Fibroblast of lung (primary cell): ENCODE data around the gene TMEM176B. TPM values are rescaled to one million over a fixed set of nuclear protein-coding genes. Genes with fewer than 3 reads are reported as not detected.
"Not testable (repeated sequence)": the region's sequence is repeated elsewhere in the genome, so short reads cannot be mapped to it uniquely, and the experiment has no call there.

Source experiments
- DNase-seq, 2 donors: peaks; one replicate each; pipeline versions ENCODE4 v3.0.0 to v3.0.0-alpha.2; 2010; ENCODE audit warnings: low read depth in 2 of 2
- H2AFZ ChIP-seq: 2 replicates; pipeline ENCODE4 v1.5.1; 2012; ENCODE audit warnings: low read length, control low read depth, inconsistent platforms
- H3K27ac ChIP-seq: 2 replicates; pipeline ENCODE4 v1.5.1; 2011; ENCODE audit warnings: low read length, control low read depth; ENCODE audit not compliant: insufficient read depth
- H3K27me3 ChIP-seq: 2 replicates; pipeline ENCODE4 v1.5.1; 2011; ENCODE audit warnings: mild to moderate bottlenecking, low read length; ENCODE audit not compliant: control insufficient read depth, insufficient read depth
- H3K36me3 ChIP-seq: 2 replicates; pipeline ENCODE4 v1.5.1; 2011; ENCODE audit warnings: low read length; ENCODE audit not compliant: control insufficient read depth, insufficient read depth
- H3K4me1 ChIP-seq: 2 replicates; pipeline ENCODE4 v1.5.1; 2011; ENCODE audit warnings: low read length; ENCODE audit not compliant: control insufficient read depth, insufficient read depth; ENCODE audit errors: extremely low read depth
- H3K4me2 ChIP-seq: 2 replicates; pipeline ENCODE4 v1.5.1; 2011; ENCODE audit warnings: low read length, control low read depth; ENCODE audit not compliant: insufficient read depth; ENCODE audit errors: extremely low read depth
- H3K4me3 ChIP-seq, 4 experiments: fragments of 200-600 bp in 1 of 4; sonication (generic) in 1 of 4; replicated peaks in 1 of 4; 2 replicates each; pipeline ENCODE4 v1.5.1; 2011 to 2016; ENCODE audit warnings: low read length in 4 of 4, low read depth in 3 of 4, mild to moderate bottlenecking in 3 of 4, control low read depth in 2 of 4, inconsistent platforms in 1 of 4, mixed read lengths in 1 of 4; ENCODE audit not compliant: insufficient read depth in 1 of 4; ENCODE audit errors: control extremely low read depth in 1 of 4
- H3K79me2 ChIP-seq: 2 replicates; pipeline ENCODE4 v1.5.1; 2012; ENCODE audit warnings: mild to moderate bottlenecking, low read length, inconsistent platforms; ENCODE audit not compliant: control insufficient read depth, insufficient read depth
- H3K9ac ChIP-seq: 2 replicates; pipeline ENCODE4 v1.5.1; 2011; ENCODE audit warnings: mild to moderate bottlenecking, low read length, control low read depth; ENCODE audit not compliant: insufficient read depth
- H3K9me3 ChIP-seq: 2 replicates; pipeline ENCODE4 v1.5.1; 2012; ENCODE audit warnings: low read depth, low read length; ENCODE audit not compliant: control insufficient read depth, insufficient read depth
- H4K20me1 ChIP-seq: 2 replicates; pipeline ENCODE4 v1.5.1; 2011; ENCODE audit warnings: low read length; ENCODE audit not compliant: control insufficient read depth, insufficient read depth; ENCODE audit errors: extremely low read depth
- EZH2 ChIP-seq: IDR thresholded peaks from 2 replicates; pipeline ENCODE4 v1.5.1; 2012; ENCODE audit warnings: low read length, control low read depth, mild to moderate bottlenecking; ENCODE audit errors: missing control alignments
- polyA plus RNA-seq, 2 donors: library from polyadenylated mRNA; depleted of rRNA in 1 of 2; stranded (reverse) in 1 of 2; unstranded in 1 of 2; fragments of >200 nt; gene quantifications; 2 replicates each; pipeline ENCODE4 v1.2.1, GENCODE V29; 2011 to 2012; ENCODE audit warnings: missing spikeins in 1 of 2
- total RNA-seq: library from RNA; depleted of rRNA; stranded (reverse); fragments of >200 nt; gene quantifications from 2 replicates; pipeline ENCODE4 v1.2.1, GENCODE V29; 2014
- TF ChIP-seq, protein P1 (sequence below), 2 donors: IDR thresholded peaks in 1 of 2; conservative IDR thresholded peaks in 1 of 2; 1 replicate in 1 of 2; 2 replicates in 1 of 2; pipeline ENCODE4 v1.5.1; 2011 to 2012; ENCODE audit warnings: low read length in 2 of 2, control low read depth in 1 of 2, inconsistent platforms in 1 of 2, low read depth in 1 of 2, mild to moderate bottlenecking in 1 of 2

Gene TMEM176B
- total and polyA plus RNA-seq, 2 donors (not counting 1 experiment from before 2014, with no cell fraction given): 0.78 to 26.8 TPM

DNA sequence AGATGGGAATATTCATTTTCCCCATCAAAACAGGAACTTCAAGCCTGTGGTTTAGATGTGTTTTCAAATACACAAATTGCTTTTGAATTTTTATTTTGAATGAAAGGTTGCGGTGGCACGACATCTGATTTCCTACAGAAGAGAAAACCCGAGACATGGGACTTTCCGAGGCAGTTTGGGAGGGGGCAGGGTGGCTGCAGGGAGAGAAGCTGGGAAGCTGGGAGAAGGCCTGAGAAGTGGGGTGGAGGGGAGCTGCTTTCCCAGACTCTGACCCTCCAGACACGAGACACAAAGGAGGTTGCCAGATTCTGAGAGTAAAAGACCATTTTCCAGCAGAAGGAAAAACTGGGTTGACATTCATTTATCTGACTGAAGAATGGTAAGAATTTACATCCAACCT, 20.0 kb upstream of the TMEM176B start:
- Histone ChIP-seq H3K4me2 (no peak overlapping the region), H3K4me3 (no peak overlapping the region), H3K9ac (no peak overlapping the region), H3K27ac (no peak overlapping the region), H3K4me1 (no peaks in the 10 kb centered on the region), H2AFZ (no peak overlapping the region), H3K27me3 (no peaks in the 10 kb centered on the region), H3K79me2 (no peaks in the 10 kb centered on the region), H3K36me3 (no peaks in the 10 kb centered on the region), H4K20me1 (no peaks in the 10 kb centered on the region), H3K9me3 (no peaks in the 10 kb centered on the region)
- DNase-seq: no peak
- TF ChIP-seq, protein P1, sequence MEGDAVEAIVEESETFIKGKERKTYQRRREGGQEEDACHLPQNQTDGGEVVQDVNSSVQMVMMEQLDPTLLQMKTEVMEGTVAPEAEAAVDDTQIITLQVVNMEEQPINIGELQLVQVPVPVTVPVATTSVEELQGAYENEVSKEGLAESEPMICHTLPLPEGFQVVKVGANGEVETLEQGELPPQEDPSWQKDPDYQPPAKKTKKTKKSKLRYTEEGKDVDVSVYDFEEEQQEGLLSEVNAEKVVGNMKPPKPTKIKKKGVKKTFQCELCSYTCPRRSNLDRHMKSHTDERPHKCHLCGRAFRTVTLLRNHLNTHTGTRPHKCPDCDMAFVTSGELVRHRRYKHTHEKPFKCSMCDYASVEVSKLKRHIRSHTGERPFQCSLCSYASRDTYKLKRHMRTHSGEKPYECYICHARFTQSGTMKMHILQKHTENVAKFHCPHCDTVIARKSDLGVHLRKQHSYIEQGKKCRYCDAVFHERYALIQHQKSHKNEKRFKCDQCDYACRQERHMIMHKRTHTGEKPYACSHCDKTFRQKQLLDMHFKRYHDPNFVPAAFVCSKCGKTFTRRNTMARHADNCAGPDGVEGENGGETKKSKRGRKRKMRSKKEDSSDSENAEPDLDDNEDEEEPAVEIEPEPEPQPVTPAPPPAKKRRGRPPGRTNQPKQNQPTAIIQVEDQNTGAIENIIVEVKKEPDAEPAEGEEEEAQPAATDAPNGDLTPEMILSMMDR (conservative IDR thresholded peaks at IDR 0.05 in 1 of 2, IDR thresholded peaks at IDR 0.05 in 1 of 2; ENCODE audit: low read depth in 1 of 2, low read length in 2 of 2): no peak
- TF ChIP-seq EZH2: no peak

GRCh38 chr7:150818971-150819370, 18.8 kb upstream of the TMEM176B start:
- H3K9ac ChIP-seq: no peak overlapping the region
- H4K20me1 ChIP-seq: no peaks in the 10 kb centered on the region
- DNase-seq: no peak
- H3K27me3 ChIP-seq: no peaks in the 10 kb centered on the region
- H3K27ac ChIP-seq: no peak overlapping the region
- no peak overlapping the region for H3K4me2 ChIP-seq
- H2AFZ ChIP-seq: no peak overlapping the region
- no peaks in the 10 kb centered on the region for H3K4me1 ChIP-seq
- TF ChIP-seq EZH2: no peak
- TF ChIP-seq, protein P1 (conservative IDR thresholded peaks at IDR 0.05 in 1 of 2, IDR thresholded peaks at IDR 0.05 in 1 of 2; ENCODE audit: low read depth in 1 of 2, low read length in 2 of 2): no peak
- no peak overlapping the region for H3K4me3 ChIP-seq
- H3K36me3 ChIP-seq: no peaks in the 10 kb centered on the region
- no peaks in the 10 kb centered on the region for H3K9me3 ChIP-seq
- H3K79me2 ChIP-seq: no peaks in the 10 kb centered on the region

- H2AFZ ChIP-seq: no peak overlapping the region
- no peaks in the 10 kb centered on the region for H3K79me2 ChIP-seq
- H3K4me2 ChIP-seq: no peak overlapping the region
- no peaks in the 10 kb centered on the region for H3K9me3 ChIP-seq
- no peak for DNase-seq
- H4K20me1 ChIP-seq: no peaks in the 10 kb centered on the region
- TF ChIP-seq EZH2: no peak
- no peaks in the 10 kb centered on the region for H3K27me3 ChIP-seq
- H3K27ac ChIP-seq: no peak overlapping the region
- no peak overlapping the region for H3K4me3 ChIP-seq
- H3K4me1 ChIP-seq: no peaks in the 10 kb centered on the region
- H3K9ac ChIP-seq: no peak overlapping the region
- no peaks in the 10 kb centered on the region for H3K36me3 ChIP-seq
These were observed 14.3 kb upstream of the TMEM176B start for GRCh38 chr7:150814328-150815001.

DNA sequence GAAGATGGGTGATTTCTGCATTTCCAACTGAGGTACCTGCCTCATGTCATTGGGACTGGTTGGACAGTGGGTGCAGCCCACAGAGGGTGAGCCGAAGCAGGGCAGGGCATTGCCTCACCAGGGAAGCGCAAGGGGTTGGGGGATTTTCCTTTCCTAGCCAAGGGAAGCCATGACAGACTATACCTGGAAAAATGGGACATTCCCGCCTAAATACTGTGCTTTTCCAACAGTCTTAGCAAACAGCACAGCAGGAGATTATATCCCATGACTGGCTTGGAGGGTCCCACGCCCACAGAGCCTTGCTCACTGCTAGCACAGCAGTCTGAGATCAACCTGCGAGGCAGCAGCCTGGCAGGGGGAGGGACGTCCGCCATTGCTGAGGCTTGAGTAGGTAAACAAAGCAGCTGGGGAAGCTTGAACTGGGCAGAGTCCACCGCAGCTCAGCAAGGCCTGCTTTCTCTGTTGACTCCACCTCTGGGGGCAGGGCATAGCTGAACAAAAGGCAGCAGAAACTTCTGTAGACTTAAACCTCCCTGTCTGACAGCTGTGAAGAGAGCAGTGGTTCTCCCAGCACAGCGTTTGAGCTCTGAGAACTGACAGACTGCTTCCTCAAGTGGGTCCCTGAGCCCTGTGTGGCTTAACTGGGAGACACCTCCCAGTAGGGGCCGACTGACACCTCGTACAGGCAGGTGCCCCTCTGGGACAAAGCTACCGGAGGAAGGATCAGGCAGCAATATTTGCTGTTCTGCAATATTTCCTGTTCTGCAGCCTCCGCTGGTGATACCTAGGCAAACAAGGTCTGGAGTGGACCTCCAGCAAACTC, 7.7 kb upstream of the TMEM176B start:
- H3K27ac ChIP-seq, H3K36me3 ChIP-seq, H4K20me1 ChIP-seq, H3K4me3 ChIP-seq, DNase-seq, H3K27me3 ChIP-seq, H3K79me2 ChIP-seq, H3K9me3 ChIP-seq, H2AFZ ChIP-seq, H3K4me2 ChIP-seq, H3K4me1 ChIP-seq, H3K9ac ChIP-seq: not testable (repeated sequence)
